Adrenal gland (tissue), 12 donors: ENCODE measurements around the gene ABCC4. TPM values are rescaled to one million over a fixed set of nuclear protein-coding genes. Genes with fewer than 3 reads are reported as not detected.

Source experiments
- DNase-seq, 7 donors: peaks; one replicate each; pipeline ENCODE4 v3.0.0-alpha.2; 2019 to 2020
- H3K27ac ChIP-seq, 5 donors: fragments of 200-600 bp; sonication (generic) in 4 of 5; 1 replicate in 3 of 5; 2 replicates in 2 of 5; pipeline versions ENCODE4 v1.5.1 to v1.8.0; 2016 to 2020; ENCODE audit warnings: mild to moderate bottlenecking in 1 of 5
- H3K27me3 ChIP-seq: fragments of 200-600 bp; 2 replicates; pipeline ENCODE4 v1.8.0; 2021
- H3K36me3 ChIP-seq, 2 donors: fragments of 200-600 bp; replicated peaks in 1 of 2; 1 replicate in 1 of 2; 2 replicates in 1 of 2; pipeline versions ENCODE4 v1.5.1 to v1.8.0; 2018 to 2022
- H3K4me1 ChIP-seq, 2 donors: fragments of 200-600 bp; replicated peaks in 1 of 2; 1 replicate in 1 of 2; 2 replicates in 1 of 2; pipeline versions ENCODE4 v1.5.1 to v1.8.0; 2018 to 2021
- H3K4me3 ChIP-seq, 4 donors: fragments of 200-600 bp; sonication (generic) in 3 of 4; one replicate each; pipeline ENCODE4 v1.5.1; 2016 to 2018
- H3K9me3 ChIP-seq, 3 donors: fragments of 200-600 bp; sonication (generic) in 1 of 3; replicated peaks in 1 of 3; 1 replicate in 2 of 3; 2 replicates in 1 of 3; pipeline versions ENCODE4 v1.5.1 to v1.8.0; 2016 to 2021
- POLR2A ChIP-seq, 2 donors: fragments of 450-650 bp; IDR thresholded peaks; one replicate each; pipeline ENCODE4 v1.6.1; 2017; ENCODE audit warnings: antibody characterized with exemption in 2 of 2, mild to moderate bottlenecking in 2 of 2, moderate library complexity in 1 of 2
- WGBS, 4 donors: extraction: QIAGEN DNeasy Blood & Tissue Kit in 2 of 4; methylation state at CpG; one replicate each; pipeline versions ENCODE4 v1.1.5 to v1.1.7; 2013 to 2017; 5-methylcytosine and 5-hydroxymethylcytosine counted together
- intact Hi-C, 2 donors: fragments of 100-400 bp; cut with DNase I; formaldehyde crosslinking; loops; one replicate each; pipeline versions ENCODE4 v1.14.1 to v1.15.0; 2022 to 2023
- polyA plus RNA-seq, 3 donors: library from polyadenylated mRNA; stranded (reverse); fragments of 200-250 nt in 2 of 3; fragments of 350-450 nt in 1 of 3; fragmentation: Illumina TruSeq in 1 of 3; extraction: RNeasy Lipid Tissue Mini Kit (QIAGEN cat#74804) in 1 of 3; gene quantifications; one replicate each; pipeline ENCODE4 v1.2.3, GENCODE V29; 2013 to 2014
- total RNA-seq, 9 donors: library from RNA; depleted of rRNA in 4 of 9; stranded (reverse); fragments of >200 nt in 4 of 9; fragments of 120-200 nt in 1 of 9; fragmentation: NEBNext Ultra II Directional in 1 of 9; extraction: Animal tissue kit (Norgen Biotek cat#: 25700) in 1 of 9; gene quantifications; one replicate each; pipeline versions ENCODE4 v1.1.0 to v1.2.4, GENCODE V29; 2013 to 2023
- TF ChIP-seq, protein P1 (sequence below), 6 experiments: fragments of 450-650 bp in 4 of 6; fragments of 200-600 bp in 2 of 6; sonication (generic) in 1 of 6; IDR thresholded peaks; 1 replicate in 5 of 6; 2 replicates in 1 of 6; pipeline versions ENCODE4 v1.5.1 to v1.8.0; 2016 to 2021; ENCODE audit warnings: antibody characterized with exemption in 6 of 6, mild to moderate bottlenecking in 2 of 6, moderate library complexity in 1 of 6
- donor health status: healthy with polysubstance abuse.
- donor health status: Bipolar disorder and iron deficiency.
- donor health status: DM: yes; HTN: yes; CAD: no.
- donor health status: DM: no; HTN: no; CAD: no.
- donor health status: DM: no; HTN: no; CAD: no.
- donor health status: DM: yes; HTN: yes; CAD: no.

Gene ABCC4
- total and polyA plus RNA-seq, 12 donors = 0.56 to 6.6 (median 3.4) TPM

DNA sequence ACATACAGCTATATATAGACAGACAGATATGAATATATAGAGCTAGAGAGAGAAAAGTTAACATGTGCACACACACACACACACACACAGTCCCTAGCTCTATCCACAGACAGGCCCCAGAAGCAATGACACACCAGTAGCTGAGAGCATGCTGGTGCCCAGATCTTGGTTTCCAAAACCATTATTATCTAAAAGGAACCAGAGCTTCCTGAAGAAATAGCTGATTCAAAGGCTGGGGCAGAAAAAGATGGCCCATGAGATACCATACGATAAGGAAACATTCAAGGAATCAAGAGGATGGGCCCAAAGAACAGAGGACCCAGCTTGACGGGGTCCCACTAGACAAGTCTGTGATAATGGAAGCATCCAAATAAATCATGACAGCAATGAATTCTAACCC lies 53.4 kb downstream of the ABCC4 start:
- H3K9me3 ChIP-seq = no peaks in the 10 kb centered on the region
- no peak for TF ChIP-seq POLR2A (IDR thresholded peaks at IDR 0.05)
- TF ChIP-seq, protein P1, sequence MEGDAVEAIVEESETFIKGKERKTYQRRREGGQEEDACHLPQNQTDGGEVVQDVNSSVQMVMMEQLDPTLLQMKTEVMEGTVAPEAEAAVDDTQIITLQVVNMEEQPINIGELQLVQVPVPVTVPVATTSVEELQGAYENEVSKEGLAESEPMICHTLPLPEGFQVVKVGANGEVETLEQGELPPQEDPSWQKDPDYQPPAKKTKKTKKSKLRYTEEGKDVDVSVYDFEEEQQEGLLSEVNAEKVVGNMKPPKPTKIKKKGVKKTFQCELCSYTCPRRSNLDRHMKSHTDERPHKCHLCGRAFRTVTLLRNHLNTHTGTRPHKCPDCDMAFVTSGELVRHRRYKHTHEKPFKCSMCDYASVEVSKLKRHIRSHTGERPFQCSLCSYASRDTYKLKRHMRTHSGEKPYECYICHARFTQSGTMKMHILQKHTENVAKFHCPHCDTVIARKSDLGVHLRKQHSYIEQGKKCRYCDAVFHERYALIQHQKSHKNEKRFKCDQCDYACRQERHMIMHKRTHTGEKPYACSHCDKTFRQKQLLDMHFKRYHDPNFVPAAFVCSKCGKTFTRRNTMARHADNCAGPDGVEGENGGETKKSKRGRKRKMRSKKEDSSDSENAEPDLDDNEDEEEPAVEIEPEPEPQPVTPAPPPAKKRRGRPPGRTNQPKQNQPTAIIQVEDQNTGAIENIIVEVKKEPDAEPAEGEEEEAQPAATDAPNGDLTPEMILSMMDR (IDR thresholded peaks at IDR 0.05) = no peak
- peaks cover 0 to 5% of the 10 kb centered on the region in 2 donors for H3K4me1 ChIP-seq
- H3K27me3 ChIP-seq = no peaks in the 10 kb centered on the region
- no peaks in the 10 kb centered on the region for H3K36me3 ChIP-seq
- DNase-seq = no peak
- intact Hi-C loops = no loop called here
- no peak overlapping the region for H3K27ac ChIP-seq
- 67 to 83% (median 78%) methylated on average over 2 of the region's 2 CpGs for WGBS, 4 donors
- no peak overlapping the region for H3K4me3 ChIP-seq

DNA sequence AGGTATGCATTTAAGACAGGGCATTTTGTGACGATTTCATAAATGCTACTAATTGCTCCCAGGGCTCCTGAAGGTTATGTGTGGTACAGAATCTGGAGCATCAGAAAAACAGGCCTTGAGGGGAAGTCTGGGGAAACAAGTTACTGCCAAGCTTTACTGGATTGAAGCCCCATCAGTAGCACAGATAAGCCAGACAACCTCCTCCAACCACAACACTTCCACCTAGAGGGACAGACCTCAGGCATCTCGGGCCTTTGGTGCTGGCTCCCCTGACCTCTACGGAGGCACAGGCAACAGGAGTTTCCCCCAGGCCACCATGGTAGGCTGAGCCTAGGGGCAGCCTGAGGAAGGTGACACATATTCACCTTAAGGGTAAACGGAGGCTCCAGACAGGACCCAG lies 54.1 kb downstream of the ABCC4 start:
- intact Hi-C loops = no loop called here
- Histone ChIP-seq H3K9me3 (no peaks in the 10 kb centered on the region), H3K4me3 (no peak overlapping the region), H3K27ac (no peak overlapping the region), H3K4me1 (peaks cover 0 to 5% of the 10 kb centered on the region in 2 donors), H3K27me3 (no peaks in the 10 kb centered on the region), H3K36me3 (no peaks in the 10 kb centered on the region)
- WGBS, 4 donors = 72 to 85% (median 78%) methylated on average over 2 to 4 of the region's 4 CpGs
- no peak for TF ChIP-seq POLR2A (IDR thresholded peaks at IDR 0.05)
- TF ChIP-seq, protein P1 (IDR thresholded peaks at IDR 0.05) = no peak
- no peak for DNase-seq

DNA sequence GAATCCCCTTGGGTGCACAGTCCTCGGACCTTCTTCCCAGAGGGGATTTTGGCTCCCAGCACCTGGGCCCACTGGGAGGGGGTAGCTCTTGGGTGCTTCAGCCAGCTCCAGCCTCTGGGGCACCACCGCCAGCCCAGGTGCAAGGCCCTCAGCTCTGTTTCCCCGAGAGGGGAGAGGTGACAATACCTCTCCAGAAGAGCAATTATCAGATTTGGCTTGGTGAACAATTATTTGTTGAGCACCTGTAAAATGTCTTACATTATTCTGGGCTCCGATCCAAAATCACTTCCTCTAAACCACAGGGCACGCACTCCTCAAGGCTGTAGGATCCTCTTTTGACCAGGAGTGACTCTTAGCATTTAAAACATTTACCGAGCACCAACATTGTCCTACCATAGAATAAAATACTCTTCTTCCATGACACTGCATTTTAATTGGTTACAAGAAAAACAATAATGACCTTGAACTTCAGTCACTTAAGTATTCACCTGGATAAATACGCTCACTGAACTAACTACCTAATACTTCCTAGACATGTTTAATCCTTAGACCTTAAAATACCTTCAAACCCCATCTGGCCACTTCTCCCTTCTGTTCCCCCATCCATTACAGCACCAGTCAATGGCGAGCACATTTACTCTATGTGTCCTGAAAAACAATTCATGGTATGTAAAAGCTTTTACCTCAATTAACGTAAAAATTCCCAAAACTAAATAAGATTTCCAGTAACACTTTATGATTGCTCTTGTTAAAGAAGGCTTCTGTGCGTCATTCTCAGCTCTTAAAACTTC lies 54.8 kb downstream of the ABCC4 start:
- no peak overlapping the region for H3K27ac ChIP-seq
- peaks cover 0 to 5% of the 10 kb centered on the region in 2 donors for H3K4me1 ChIP-seq
- intact Hi-C loops = no loop called here
- H3K9me3 ChIP-seq = no peaks in the 10 kb centered on the region
- no peaks in the 10 kb centered on the region for H3K27me3 ChIP-seq
- DNase-seq = no peak
- H3K4me3 ChIP-seq = no peak overlapping the region
- TF ChIP-seq, protein P1 (IDR thresholded peaks at IDR 0.05) = no peak
- TF ChIP-seq POLR2A (IDR thresholded peaks at IDR 0.05) = no peak
- 70 to 77% (median 73%) methylated on average over 10 of the region's 10 CpGs for WGBS, 4 donors
- H3K36me3 ChIP-seq = no peaks in the 10 kb centered on the region

DNA sequence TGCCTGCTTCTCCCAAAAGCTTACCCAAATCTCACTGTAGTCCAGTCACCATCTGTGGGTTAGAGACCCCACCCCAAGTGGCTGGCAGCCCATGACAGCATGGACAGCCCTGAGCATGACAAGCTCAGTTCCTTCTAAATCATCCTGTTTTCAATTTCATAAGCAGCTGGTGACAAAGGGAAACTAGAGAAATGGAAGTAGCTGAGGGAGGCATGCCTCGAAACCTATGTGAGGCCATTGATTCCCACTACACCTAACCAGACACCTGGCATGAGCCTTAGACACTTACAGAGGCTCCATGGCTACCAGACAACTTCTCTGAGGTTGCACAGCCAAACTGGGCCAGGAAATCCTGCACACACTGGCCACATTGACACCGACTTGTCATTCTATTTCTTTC lies 56.2 kb downstream of the ABCC4 start:
- intact Hi-C loops = no loop called here
- H3K4me3 ChIP-seq = no peak overlapping the region
- TF ChIP-seq, protein P1 (IDR thresholded peaks at IDR 0.05) = no peak
- no peak for TF ChIP-seq POLR2A (IDR thresholded peaks at IDR 0.05)
- H3K4me1 ChIP-seq = peaks cover 0 to 5% of the 10 kb centered on the region in 2 donors
- H3K36me3 ChIP-seq = no peaks in the 10 kb centered on the region
- no peaks in the 10 kb centered on the region for H3K9me3 ChIP-seq
- whole genome bisulfite sequencing, 4 donors = 70 to 89% (median 81%) methylated on average over 2 of the region's 2 CpGs
- no peaks in the 10 kb centered on the region for H3K27me3 ChIP-seq
- no peak overlapping the region for H3K27ac ChIP-seq
- no peak for DNase-seq
